Kidney (tissue), 14 donors: ENCODE measurements around the gene DIRAS1. TPM values are rescaled to one million over a fixed set of nuclear protein-coding genes. Genes with fewer than 3 reads are reported as not detected.

ENCODE experiments used
- DNase-seq, 5 donors: peaks; one replicate each; pipeline ENCODE4 v3.0.0-alpha.2; 2013 to 2020
- FAIRE-seq: peaks from 2 replicates; lab custom pipeline; 2012; peaks lifted over from hg19 to GRCh38; lab: Jason Lieb, UNC
- H3K27ac ChIP-seq, 2 donors: one replicate each; pipeline ENCODE4 v1.7.0; 2013; ENCODE audit warnings: low read depth in 2 of 2, low read length in 2 of 2, inconsistent platforms in 1 of 2
- H3K27me3 ChIP-seq: one replicate; pipeline ENCODE4 v1.7.1; 2013; ENCODE audit warnings: low read length, inconsistent platforms; ENCODE audit not compliant: control insufficient read depth, insufficient read depth
- H3K36me3 ChIP-seq, 3 donors: one replicate each; pipeline versions ENCODE4 v1.7.0 to v1.7.1; 2013; ENCODE audit warnings: low read length in 3 of 3, control low read depth in 1 of 3, inconsistent platforms in 1 of 3; ENCODE audit not compliant: insufficient read depth in 3 of 3, control insufficient read depth in 2 of 3
- H3K4me1 ChIP-seq, 3 donors: one replicate each; pipeline versions ENCODE4 v1.7.0 to v1.7.1; 2013; ENCODE audit warnings: low read length in 3 of 3, inconsistent platforms in 1 of 3, low read depth in 1 of 3; ENCODE audit not compliant: control insufficient read depth in 2 of 3, insufficient read depth in 2 of 3
- H3K4me3 ChIP-seq, 3 donors: one replicate each; pipeline versions ENCODE4 v1.7.0 to v1.8.1; 2013; ENCODE audit warnings: low read length in 3 of 3, control low read depth in 1 of 3, inconsistent platforms in 1 of 3
- H3K9ac ChIP-seq, 3 donors: one replicate each; pipeline versions ENCODE4 v1.7.0 to v1.7.1; 2013; ENCODE audit warnings: low read length in 3 of 3, control low read depth in 1 of 3, inconsistent platforms in 1 of 3
- H3K9me3 ChIP-seq, 3 donors: one replicate each; pipeline versions ENCODE4 v1.7.0 to v1.7.1; 2013; ENCODE audit warnings: low read length in 3 of 3, control low read depth in 1 of 3, inconsistent platforms in 1 of 3; ENCODE audit not compliant: control insufficient read depth in 2 of 3, insufficient read depth in 1 of 3
- CTCF ChIP-seq: IDR thresholded peaks from 3 replicates; pipeline ENCODE4 v1.5.1; 2012; ENCODE audit warnings: mild to moderate bottlenecking, moderate library complexity, borderline replicate concordance; ENCODE audit not compliant: insufficient read depth; ENCODE audit errors: extremely low read depth
- intact Hi-C: fragments of 100-400 bp; cut with DNase I; formaldehyde crosslinking; loops from one replicate; pipeline ENCODE4 v1.11.1; 2022
- polyA plus RNA-seq: library from polyadenylated mRNA; stranded (reverse); fragments of 350-450 nt; fragmentation: Illumina TruSeq; extraction: RNeasy Lipid Tissue Mini Kit (QIAGEN cat#74804); gene quantifications from one replicate; pipeline ENCODE4 v1.2.3, GENCODE V29; 2014; ENCODE audit warnings: low read depth, low replicate concordance; ENCODE audit not compliant: insufficient read depth
- total RNA-seq: library from RNA; stranded (reverse); fragmentation: NEBNext Ultra II Directional; extraction: Animal tissue kit (Norgen Biotek cat#: 25700); gene quantifications from one replicate; pipeline ENCODE4 v1.2.1, GENCODE V29; 2021
- donor health status: control.
- donor health status: control.
- donor health status: control.
- donor health status: control.
- donor health status: control.
- donor health status: DM: yes; HTN: yes; CAD: no.
- donor health status: Normal renal cell carcinoma (clear cell type).

DIRAS1 gene
- total and polyA plus RNA-seq, 2 donors from 2014 or later, result 2.3 to 7.6 TPM

- Histone ChIP-seq H3K27ac (no peak within 1 kb of the TSS), H3K36me3 (peaks cover 4 to 7% (median 6%) of the 10 kb centered on the region in 3 donors), H3K27me3 (no peaks in the 10 kb centered on the region), H3K4me1 (peaks cover 0 to 6% (median 0%) of the 10 kb centered on the region in 3 donors), H3K4me3 (peak within 1 kb of the TSS; percentile 71 to 91 (median 78)), H3K9ac (peak within 1 kb of the TSS; percentile 27 to 60 (median 54)), H3K9me3 (no peaks in the 10 kb centered on the region)
- peak; percentile 15 for FAIRE-seq
- intact Hi-C loops, result no loop called here
- DNase-seq, result peak; percentile 98 to 99 (median 99)
- peak; percentile 16 for TF ChIP-seq CTCF
These were observed 18.6 kb upstream of the DIRAS1 start, which contains the start of gene SLC39A3 for GRCh38 chr19:2739602-2740313. SLC39A3 (minus strand) TSS chr19:2740017; CDS start chr19:2737257, 2,760 bp downstream.

GRCh38 chr19:2736550-2737190 lies 15.5 kb upstream of the DIRAS1 start:
- Histone ChIP-seq H3K4me1 (peaks cover 0 to 6% (median 0%) of the 10 kb centered on the region in 3 donors), H3K9ac (no peak overlapping the region), H3K27ac (no peak overlapping the region), H3K36me3 (peaks cover 4 to 8% (median 6%) of the 10 kb centered on the region in 3 donors), H3K27me3 (no peaks in the 10 kb centered on the region), H3K4me3 (no peak overlapping the region), H3K9me3 (no peaks in the 10 kb centered on the region)
- no peak for FAIRE-seq
- intact Hi-C loops, result no loop called here
- TF ChIP-seq CTCF, result no peak
- DNase-seq, result no peak

- DNase-seq, result peak in 1 of 5 donors; percentile 18
- FAIRE-seq, result no peak
- Histone ChIP-seq H3K9ac (no peak overlapping the region), H3K9me3 (no peaks in the 10 kb centered on the region), H3K27ac (no peak overlapping the region), H3K4me3 (no peak overlapping the region), H3K36me3 (peaks cover 4 to 8% (median 6%) of the 10 kb centered on the region in 3 donors), H3K27me3 (no peaks in the 10 kb centered on the region), H3K4me1 (peaks cover 0 to 6% (median 0%) of the 10 kb centered on the region in 3 donors)
- no peak for TF ChIP-seq CTCF
- intact Hi-C loops, result no loop called here
These were observed 14.2 kb upstream of the DIRAS1 start for GRCh38 chr19:2735374-2735773.
